Activated effector memory CD4-positive, alpha-beta T cell treated with anti-CD3 and anti-CD28 coated beads, Interleukin-2, amount 50 U/mL, for 16 hours (primary cell): ENCODE measurements around the gene TFR2.
A peak's percentile ranks its signal among the peaks of the same experiment; 100 is the strongest.

Experiments used
- DNase-seq: peaks from one replicate; pipeline ENCODE4 v3.0.0-alpha.2; 2020

The TFR2 gene

GRCh38 chr7:100649826-100650565, 8.6 kb upstream of the TFR2 start:
- no peak for DNase-seq

- peak; percentile 67 for DNase-seq
These were observed 1.2 kb upstream of the TFR2 start for GRCh38 chr7:100642534-100642907.

DNA sequence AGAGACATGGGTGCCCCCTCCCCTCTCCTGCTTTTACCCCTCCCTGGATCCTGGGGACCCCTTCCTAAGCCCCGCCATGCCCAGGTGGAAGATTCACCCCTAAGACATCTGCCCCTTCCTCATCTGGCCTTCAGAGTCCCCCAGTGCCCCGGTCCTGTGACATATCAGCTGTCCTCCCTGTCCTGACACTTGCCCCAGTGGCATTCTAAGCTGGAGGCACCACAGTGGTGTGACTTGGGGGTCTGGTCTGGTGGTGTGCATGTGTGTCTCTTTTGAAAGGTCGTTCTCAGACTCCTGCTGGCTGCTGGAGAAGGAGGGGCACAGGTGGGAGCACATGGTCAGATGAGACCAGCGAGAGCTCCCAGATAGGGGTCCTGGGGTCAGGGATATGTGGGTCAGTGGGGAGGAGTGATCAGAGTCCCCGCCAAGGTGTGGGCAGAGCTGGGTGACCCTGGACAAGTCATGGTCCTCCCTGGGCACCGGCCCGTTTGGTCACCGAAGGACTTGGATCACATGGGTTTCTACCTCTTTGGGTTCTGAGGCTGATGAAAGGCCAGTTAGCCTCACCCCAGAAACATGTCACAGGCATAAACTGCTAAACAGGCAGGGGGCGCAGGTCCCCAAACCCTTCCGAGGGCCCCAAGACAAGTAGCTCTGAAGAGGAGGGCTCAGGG, 645 bp upstream of the TFR2 start:
- no peak for DNase-seq

DNA sequence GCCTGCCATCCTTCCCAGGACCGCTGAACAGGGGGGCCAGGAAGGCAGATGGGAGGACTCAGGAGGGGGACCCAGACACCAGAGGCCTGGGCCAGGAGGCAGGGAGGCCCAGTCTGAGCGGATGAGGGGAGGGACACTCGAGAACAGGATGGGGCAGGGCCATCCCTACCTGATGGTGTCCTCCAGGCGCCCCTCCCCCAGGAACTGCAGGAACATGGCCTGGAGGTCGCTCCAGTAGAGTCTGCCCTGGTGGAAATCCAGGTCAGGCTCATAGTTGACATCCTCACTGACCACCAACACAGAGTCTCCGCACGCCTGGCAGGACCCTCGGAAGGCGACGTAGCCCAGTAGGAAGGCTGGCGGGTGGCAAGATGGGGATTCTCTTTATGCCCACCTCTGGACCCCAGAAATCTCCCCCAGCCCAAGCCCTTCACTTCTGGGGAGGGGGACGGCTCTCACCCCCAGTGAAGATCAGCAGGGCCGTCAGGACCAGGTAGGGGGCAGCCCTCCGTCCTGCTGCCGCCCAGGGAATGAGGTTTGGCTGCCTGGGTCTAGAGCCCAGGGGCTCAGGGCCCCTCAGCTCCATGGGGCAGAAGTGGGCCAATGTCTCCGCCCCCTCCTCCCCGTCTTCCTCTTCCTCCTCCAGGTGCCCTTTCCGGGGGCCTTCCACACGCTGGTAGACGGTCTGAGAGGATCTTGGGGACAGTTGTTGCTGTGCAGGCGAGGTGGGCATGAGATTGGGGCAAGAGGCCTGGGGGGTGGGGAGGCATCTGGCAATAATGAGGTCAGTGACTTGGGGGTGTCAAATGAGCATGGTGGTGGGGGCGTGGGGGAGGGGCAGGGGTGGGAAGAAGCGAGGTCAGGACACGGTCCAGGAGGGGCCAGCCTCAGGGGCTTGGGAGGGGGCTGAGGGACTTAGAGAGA, 573 bp downstream of the TFR2 start:
- DNase-seq, result no peak

DNA sequence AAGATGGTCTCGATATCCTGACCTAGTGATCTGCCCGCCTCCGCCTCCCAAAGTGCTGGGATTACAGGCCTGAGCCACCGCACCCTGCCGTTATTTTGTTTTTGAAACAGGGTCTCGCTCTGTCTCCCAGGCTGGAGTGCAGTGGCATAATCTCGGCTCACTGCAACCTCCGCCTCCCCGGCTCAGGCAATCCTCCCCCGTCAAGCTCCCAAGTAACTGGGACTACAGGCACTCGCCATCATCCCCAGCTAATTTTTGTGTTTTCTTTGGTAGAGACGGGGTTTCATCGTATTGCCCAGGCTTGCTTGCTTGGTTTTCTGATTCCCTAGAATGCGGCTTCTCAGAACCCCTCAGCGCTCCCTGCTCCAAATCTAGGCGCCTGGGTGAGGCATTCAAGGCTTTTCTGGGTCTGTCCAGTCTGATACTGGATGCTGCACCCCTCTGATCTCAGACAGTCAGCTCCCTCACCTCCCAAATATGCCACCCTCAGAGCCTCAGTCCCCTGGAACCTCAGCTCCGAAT, 1.3 kb downstream of the TFR2 start:
- DNase-seq, result no peak

DNA sequence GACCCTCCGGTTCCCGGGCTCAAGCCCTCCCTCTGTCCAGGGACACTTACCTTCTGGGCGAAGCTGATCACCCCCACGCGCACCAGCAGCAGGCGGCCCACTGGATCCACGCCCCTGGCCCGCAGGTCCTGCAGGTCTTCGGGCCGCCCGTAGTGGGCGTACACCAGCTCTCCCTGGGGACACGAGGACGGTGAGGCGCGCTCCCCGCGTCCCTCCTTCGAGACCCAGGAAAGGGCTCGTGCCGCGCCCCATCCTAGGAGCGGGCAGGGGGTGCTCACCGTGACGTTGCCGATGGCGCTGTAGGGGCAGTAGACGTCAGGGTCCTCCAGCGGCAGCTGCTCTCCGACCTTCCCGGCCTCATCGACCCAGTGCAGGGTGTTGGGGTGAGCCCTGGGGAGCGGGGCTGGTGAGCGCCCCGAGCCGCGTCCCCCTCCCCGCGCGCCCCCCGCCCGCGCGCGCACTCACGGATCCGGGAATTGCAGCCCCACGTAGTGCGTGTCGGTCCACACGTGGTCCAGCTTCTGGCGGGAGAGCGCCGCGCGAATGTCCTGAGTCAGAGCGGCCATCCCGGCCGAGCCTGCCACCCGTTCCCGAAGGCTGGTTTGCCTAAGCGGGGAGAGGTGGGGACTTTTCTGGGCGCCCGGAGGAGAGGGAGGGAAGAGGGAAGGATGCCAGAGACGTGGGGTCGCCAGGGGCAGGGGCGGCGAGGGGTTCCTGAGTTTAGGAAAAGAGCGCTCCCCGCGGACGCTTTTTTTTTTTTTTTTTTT, 8.2 kb downstream of the TFR2 start:
- DNase-seq, result peak; percentile 87

GRCh38 chr7:100630066-100630465, 11.3 kb downstream of the TFR2 start:
- no peak for DNase-seq

GRCh38 chr7:100629117-100629716, 12.1 kb downstream of the TFR2 start:
- DNase-seq, result no peak

GRCh38 chr7:100627238-100627549, 14.2 kb downstream of the TFR2 start:
- no peak for DNase-seq

- DNase-seq, result peak; percentile 93
These were observed 14.7 kb downstream of the TFR2 start for GRCh38 chr7:100626530-100627237.

DNA sequence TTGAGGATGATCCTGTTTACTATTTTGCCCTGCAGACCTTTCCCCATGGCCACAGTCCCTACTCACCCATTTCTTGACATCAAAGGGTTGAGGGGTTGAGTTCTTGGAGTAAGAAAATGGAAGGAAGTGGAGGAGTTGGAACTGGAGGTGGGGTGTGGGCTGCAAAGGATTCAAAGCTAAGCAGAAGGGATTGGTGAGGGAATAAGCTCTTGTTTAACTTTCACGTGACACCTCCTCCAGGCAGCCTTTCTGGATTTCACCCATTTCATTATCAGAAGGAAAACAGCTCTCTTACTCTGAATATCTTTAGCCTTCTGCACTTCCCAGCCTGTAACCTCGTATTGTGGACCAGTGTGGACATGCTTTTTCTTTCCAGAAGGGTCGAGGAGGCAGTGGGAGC, 15.3 kb downstream of the TFR2 start:
- no peak for DNase-seq

DNA sequence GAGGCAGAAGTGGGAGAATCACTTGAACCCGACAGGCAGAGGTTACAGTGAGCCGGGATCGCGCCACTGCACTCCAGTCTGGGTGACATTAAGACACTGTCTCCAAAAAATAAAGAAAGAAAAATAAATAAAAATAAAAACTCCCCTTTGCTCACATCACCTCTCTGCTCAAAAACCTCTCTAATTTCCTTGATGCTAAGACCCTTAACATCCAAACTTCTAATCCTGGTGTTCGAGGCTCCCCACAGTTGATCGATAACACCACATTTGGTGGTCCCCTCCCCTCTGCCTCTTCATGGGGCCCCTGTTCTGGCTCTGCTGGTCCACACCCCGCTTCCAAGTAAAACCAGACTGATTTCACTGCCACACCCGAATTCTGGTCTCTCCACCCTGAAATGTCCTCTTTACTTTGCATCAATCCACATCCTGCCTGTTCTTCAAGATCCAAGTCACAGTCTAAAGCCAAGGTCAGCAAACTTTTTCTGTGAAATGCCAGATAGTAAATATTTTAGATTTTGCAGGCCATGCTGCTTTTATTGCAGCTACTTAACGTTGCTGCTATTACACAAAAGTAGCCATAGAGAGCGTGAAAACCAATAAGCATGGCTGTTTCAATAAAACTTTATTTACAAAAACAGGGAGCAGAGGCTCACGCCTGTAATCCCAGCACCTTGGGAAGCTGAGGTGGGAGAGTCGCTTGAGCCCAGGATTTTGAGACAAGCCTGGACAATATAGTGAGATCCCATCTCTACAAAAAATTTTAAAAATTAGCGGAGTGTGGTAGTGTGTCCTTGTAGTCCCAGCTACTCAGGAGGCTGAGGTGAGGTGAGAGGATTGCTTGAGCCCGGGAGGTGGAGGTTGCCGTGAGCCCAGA, 17.2 kb downstream of the TFR2 start:
- DNase-seq, result no peak

DNA sequence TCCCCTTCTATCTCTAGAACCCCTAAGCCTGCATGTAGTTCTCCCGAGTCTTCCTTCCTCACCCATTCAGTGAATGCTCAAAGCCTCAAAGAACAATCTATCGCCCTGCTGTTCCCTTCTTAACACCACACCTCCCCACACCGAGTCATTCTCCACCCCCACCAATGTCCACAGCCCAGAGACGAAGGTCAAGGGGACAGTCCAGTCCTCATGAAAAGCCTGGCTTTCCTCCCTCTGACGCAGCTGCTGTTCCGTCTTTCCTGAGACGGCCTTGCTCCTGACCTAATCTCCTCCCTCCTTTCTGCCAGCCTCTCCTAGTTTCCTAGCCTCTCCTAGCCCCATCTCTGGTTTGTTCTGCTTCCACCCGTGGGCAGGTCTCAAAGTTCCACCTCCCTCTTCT, 19.8 kb downstream of the TFR2 start:
- no peak for DNase-seq

DNA sequence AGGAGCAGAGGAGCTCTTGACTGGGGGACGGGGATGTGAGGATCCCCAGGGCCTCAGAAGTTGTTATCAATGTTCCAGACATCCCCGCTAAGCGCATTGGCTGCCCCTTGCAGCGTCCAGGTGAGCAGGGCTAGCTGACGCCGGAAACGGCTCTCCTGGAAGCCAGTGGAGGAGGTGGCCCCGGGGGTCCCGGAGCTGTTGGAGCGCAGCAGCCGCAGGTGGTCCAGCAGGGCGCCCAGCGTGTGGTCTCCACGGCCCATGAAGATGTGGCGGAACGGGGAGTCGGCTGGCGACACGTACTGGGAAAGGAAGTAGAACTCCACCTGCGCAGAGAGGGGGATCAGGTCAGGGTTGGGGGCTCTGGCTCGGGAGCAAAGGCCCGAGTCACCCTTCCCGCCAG, 20.5 kb downstream of the TFR2 start:
- no peak for DNase-seq

DNA sequence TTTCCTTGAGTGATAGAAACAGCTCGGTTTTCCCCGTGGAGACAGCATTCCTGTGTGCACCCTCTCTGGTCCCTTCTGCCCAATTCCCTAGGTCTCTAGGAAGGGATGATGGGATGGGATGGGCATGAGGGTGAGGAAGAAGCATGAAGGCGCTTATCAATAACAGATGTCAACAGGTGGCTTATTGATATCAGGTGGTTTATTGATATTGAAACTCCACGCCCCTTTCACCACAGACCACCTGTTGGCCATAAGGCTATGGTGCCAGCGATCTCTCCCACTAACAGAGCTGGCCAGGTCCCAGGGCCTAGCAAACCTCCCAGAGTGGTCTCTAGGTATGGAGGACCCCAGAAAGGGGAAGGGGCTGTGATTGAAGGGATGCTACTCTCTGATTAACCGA, 21.1 kb downstream of the TFR2 start:
- no peak for DNase-seq

DNA sequence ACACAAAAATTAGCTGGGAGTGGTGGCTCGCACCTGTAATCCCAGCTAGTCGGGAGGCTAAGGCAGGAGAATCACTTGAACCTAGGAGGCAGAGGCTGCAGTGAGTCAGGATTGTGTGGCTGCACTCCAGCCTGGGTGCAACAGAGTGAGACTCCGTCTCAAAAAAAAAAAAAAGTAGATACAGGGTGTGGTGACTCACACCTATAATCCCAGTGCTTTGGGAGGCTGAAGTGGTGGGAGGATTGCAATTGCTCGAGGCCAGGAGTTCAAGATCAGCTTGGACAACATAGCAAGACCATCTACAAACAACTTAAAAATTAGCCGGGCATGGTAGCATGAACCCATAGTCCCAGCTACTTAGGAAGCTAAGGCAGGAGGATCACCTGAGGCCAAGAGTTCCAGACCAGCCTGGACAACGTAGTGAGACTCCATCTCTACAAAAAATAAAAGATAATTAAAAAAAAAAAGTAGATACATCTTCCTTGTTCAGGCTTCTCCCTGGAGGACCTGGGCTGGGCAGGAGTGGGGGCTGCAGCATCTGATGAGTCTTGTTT, 27.0 kb downstream of the TFR2 start:
- no peak for DNase-seq

DNA sequence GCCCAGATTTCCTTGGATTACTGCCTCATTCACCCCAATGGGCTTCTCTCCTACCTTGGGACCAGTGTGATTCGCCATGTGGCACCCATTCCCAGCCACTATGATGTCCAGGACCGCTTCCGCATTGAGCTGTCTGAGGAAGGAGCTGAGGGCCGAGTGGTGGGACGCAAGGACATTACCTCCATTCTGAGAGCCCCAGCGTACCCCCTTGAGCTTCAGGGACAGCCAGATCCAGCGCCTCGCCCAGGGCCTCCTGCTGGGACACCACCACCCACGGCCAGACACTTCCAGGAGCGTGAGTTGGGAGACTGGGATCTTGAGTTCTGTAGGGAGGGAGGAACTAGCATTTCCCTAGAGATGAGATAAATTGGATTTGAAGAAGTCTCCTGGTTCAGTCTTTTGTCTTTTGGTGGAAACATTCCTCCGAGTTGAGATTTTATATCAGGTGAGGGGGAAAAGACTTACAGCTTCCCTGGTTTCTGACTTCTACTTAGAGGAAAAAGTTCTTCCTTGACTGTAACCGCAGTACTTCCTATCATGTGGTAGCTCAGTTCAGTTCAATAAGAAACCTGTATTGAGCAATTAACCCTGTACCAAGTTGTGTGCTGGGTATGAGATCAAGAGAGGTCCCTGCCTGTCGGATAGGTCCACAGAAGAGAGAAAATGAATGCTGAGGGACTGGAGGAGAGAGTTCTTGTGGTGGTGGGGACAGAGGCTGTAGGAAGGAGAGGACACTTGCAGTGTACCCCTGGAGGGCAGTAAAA, 27.8 kb downstream of the TFR2 start:
- no peak for DNase-seq

DNA sequence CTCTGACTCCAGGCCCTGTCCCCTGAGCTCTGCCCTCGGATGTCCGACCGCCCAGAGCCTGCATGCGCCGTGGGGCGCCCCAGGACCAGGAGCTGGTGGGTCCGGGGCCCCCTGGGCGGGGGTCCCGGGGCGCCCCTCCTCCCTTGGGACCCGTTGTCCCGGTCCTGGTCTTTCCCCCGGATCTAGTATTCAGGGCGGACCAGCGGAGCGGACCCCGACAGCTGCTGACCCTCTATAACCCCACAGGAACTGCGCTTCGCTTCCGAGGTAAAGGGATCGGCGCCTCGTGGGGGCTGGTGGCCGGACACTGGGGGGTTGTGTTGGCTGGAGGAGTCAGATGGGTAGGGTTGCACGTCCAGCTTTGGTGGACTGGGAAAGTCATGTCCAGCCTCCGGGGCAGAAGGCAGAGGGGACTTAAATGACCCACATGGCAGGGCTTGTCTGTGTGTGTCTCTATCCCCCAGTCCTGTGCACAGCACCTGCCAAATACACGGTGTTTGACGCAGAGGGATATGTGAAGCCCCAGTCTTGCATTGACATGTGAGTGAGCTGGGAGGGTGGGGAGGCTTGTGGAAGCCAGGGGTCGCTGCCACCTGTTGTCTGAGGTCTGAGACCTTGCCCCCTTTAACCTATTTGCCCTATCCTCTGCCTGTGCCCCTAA, 28.5 kb downstream of the TFR2 start:
- peak; percentile 66 for DNase-seq
